ENCODE measurements around the gene CCDC116. TPM values are rescaled to one million over a fixed set of nuclear protein-coding genes. Genes with fewer than 3 reads are reported as not detected.

CCDC116 gene
- total RNA-seq, 4 donors from 2014 or later, result 0.16 to 1.3 (median 0.20) TPM

DNA sequence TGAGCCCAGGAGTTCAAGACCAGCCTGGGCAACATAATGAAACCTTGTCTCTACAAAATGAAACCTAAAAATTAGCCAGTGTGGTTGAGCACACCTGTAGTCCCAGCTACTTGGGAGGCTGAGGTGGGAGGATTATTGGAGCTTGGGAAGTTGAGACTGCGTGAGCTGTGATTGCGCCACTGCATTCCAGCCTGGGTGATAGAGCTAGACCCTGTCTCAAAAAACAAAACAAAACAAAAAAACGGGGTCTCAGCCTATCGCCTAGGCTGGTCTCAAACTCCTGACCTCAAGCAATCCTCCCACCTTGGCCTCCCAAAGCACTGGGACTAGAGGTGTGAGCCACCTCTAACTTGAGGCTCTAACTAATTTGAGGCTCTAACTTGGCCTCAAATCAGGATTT lies 46.8 kb downstream of the CCDC116 start:
- WGBS, 2 donors (ENCODE audit: low coverage in 1 of 2), result 78% methylated on average over 4 of the region's 4 CpGs; no CpG with 5 or more reads in 1 of the 2 donors
- ATAC-seq, result no peak
- no peaks in the 10 kb centered on the region for H3K4me1 ChIP-seq
- H3K36me3 ChIP-seq, result peaks cover 0 to 83% of the 10 kb centered on the region in 2 donors
- H3K27ac ChIP-seq, result no peak overlapping the region
- H3K4me3 ChIP-seq, result no peak overlapping the region
- no peaks in the 10 kb centered on the region for H3K9me3 ChIP-seq
- TF ChIP-seq POLR2A (IDR thresholded peaks at IDR 0.05) (no peak), POLR2AphosphoS5 (IDR thresholded peaks at IDR 0.05) (no peak), EP300 (IDR thresholded peaks at IDR 0.05) (no peak)
- TF ChIP-seq, protein P1, sequence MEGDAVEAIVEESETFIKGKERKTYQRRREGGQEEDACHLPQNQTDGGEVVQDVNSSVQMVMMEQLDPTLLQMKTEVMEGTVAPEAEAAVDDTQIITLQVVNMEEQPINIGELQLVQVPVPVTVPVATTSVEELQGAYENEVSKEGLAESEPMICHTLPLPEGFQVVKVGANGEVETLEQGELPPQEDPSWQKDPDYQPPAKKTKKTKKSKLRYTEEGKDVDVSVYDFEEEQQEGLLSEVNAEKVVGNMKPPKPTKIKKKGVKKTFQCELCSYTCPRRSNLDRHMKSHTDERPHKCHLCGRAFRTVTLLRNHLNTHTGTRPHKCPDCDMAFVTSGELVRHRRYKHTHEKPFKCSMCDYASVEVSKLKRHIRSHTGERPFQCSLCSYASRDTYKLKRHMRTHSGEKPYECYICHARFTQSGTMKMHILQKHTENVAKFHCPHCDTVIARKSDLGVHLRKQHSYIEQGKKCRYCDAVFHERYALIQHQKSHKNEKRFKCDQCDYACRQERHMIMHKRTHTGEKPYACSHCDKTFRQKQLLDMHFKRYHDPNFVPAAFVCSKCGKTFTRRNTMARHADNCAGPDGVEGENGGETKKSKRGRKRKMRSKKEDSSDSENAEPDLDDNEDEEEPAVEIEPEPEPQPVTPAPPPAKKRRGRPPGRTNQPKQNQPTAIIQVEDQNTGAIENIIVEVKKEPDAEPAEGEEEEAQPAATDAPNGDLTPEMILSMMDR (IDR thresholded peaks at IDR 0.05), result no peak
- no peaks in the 10 kb centered on the region for H3K27me3 ChIP-seq

DNA sequence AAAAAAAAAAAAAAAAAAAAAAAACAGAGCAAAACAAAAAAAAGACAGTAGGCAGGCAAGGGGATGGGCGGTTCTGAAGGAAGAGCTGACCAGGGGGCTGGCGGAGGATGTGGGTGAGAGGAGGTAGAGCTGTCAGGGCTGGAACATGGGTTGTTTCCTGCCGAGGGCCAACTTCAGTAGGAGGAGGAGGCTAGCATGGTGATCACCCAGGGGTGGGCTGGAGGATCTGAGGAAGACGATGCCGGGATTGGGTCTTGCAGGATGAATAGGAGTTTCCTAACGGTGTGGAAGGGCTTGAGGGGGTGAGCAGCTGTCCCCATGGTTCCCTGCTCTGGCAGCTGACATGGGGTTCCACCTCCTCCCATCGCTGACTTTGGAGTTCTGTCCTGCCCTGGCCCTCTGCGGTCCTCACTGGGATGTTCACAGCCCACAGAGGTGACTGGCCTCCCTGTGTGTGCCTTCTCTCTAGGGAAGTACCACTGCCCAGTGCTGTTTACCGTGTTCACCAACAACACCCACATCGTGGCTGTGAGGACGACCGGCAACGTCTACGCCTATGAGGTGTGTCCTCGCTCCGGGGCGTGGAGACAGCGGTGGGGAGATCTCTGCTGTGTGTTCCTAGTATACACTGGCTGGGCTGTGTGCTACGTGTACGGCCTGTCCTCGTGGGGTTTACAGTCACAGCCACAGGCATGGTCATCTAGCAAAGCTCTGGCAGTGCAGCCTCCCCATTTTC lies 48.4 kb downstream of the CCDC116 start:
- 82 to 87% methylated on average over 4 to 5 of the region's 21 CpGs for WGBS, 2 donors (ENCODE audit: low coverage in 1 of 2)
- H3K27me3 ChIP-seq, result no peaks in the 10 kb centered on the region
- no peak for ATAC-seq
- H3K9me3 ChIP-seq, result no peaks in the 10 kb centered on the region
- H3K36me3 ChIP-seq, result peaks cover 0 to 83% of the 10 kb centered on the region in 2 donors
- TF ChIP-seq, protein P1 (IDR thresholded peaks at IDR 0.05), result no peak
- TF ChIP-seq POLR2A (IDR thresholded peaks at IDR 0.05), result no peak
- TF ChIP-seq EP300 (IDR thresholded peaks at IDR 0.05), result no peak
- no peak for TF ChIP-seq POLR2AphosphoS5 (IDR thresholded peaks at IDR 0.05)
- H3K4me3 ChIP-seq, result no peak overlapping the region
- no peak overlapping the region for H3K27ac ChIP-seq
- H3K4me1 ChIP-seq, result no peaks in the 10 kb centered on the region

DNA sequence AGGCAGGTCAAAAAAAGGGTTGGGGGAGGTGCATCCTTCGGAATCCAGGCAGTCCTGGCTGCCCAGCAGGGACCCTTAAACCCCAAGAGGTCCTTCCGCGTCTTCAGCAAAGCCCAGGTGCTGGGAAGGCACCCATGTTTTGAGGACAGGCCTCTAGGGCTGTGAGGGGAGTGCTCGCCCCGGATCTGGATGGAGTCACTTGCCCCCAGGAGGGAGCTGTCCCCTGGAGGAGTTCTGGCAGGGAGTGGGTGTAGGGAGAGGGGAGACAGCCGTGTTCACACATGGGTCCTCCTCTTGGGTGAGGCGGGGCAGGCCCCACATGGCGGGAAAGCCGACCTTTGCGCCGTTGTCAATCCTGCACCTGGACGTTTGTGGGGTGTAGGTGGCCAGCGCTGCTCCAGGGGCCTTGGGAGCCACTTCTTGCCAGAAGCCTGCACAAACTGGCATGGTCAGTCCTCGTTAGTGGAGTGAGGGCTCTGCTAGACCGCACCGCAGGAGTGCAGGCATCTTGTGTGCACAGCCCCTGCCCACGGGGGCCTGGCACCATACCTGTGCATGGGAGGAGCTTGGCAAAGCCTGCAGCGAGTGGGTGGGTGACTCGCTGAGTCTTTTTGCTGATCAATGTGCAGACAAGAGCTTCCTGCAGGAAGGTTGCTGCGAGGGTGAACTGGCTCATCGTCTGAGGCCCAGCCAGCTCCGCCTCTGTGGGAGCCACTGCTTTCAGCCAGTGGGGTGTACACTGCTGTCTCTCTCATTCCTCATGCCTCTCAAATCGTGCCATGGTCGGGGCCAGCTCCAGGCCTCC lies 49.2 kb downstream of the CCDC116 start:
- Histone ChIP-seq H3K36me3 (peaks cover 0 to 86% of the 10 kb centered on the region in 2 donors), H3K27ac (no peak overlapping the region), H3K27me3 (no peaks in the 10 kb centered on the region), H3K9me3 (no peaks in the 10 kb centered on the region), H3K4me1 (no peaks in the 10 kb centered on the region), H3K4me3 (no peak overlapping the region)
- ATAC-seq, result no peak
- TF ChIP-seq EP300 (IDR thresholded peaks at IDR 0.05) (no peak), POLR2AphosphoS5 (IDR thresholded peaks at IDR 0.05) (no peak), POLR2A (IDR thresholded peaks at IDR 0.05) (no peak)
- TF ChIP-seq, protein P1 (IDR thresholded peaks at IDR 0.05), result no peak
- WGBS, 2 donors (ENCODE audit: low coverage in 1 of 2), result 85% methylated on average over 4 of the region's 24 CpGs; no CpG with 5 or more reads in 1 of the 2 donors

DNA sequence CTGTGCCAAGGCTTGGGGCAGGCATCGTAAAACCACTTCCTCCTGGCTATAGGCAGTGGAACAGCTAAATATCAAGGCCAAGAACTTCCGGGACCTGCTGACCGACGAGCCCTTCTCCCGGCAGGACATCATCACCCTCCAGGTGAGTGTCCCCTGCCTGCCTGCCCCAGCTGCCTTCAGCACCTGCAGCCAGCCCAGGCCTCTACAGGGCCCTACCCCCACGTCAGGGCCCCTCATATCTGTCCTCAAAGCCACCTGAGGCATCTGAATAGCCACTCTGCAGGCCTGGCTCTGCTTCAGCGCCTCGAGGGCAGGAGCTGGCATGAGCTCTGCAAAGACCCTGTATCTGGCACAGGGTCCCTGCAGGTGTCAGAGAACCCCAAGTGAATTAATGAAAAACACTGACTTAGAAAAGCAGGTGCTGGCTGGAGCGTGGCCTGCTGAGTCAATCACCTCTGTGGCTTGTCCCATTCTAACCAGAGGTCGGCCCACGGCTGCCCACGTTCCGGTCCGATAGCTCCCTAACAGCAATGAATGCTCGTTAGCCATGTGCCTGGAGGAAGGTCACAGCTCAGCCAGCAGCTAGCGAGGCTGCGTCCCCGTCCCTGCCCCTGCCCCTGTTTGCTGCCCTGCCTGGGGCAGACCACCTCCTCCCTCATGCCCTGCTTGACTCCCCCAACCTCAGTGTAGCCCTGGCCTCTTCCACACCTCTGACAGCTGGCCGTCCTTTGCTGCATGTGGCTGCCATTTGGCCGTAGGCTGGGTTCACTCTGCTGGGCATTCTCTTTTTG lies 50.0 kb downstream of the CCDC116 start:
- ATAC-seq, result no peak
- peaks cover 0 to 86% of the 10 kb centered on the region in 2 donors for H3K36me3 ChIP-seq

More for the DNA sequence above, 50.0 kb downstream of the CCDC116 start:
- H3K9me3 ChIP-seq, result no peaks in the 10 kb centered on the region
- no peaks in the 10 kb centered on the region for H3K27me3 ChIP-seq
- no peak overlapping the region for H3K27ac ChIP-seq
- TF ChIP-seq POLR2A (IDR thresholded peaks at IDR 0.05) (no peak), EP300 (IDR thresholded peaks at IDR 0.05) (no peak), POLR2AphosphoS5 (IDR thresholded peaks at IDR 0.05) (no peak)
- TF ChIP-seq, protein P1 (IDR thresholded peaks at IDR 0.05), result no peak
- 97% methylated on average over 10 of the region's 20 CpGs; no CpG with 5 or more reads in 1 of the 2 donors for WGBS, 2 donors (ENCODE audit: low coverage in 1 of 2)
- no peaks in the 10 kb centered on the region for H3K4me1 ChIP-seq
- H3K4me3 ChIP-seq, result no peak overlapping the region
